GM18505 (cell line): ENCODE data around the gene GPR162.

Source experiments
- ATAC-seq: cut with Tn5 transposase; IDR thresholded peaks from one replicate; pipeline ENCODE4 v1.9.1; 2021; ENCODE audit not compliant: unreplicated experiment
- POLR2A ChIP-seq: IDR thresholded peaks from 4 replicates; pipeline ENCODE4 v1.6.1; 2011; ENCODE audit warnings: borderline replicate concordance; ENCODE audit not compliant: insufficient read depth, insufficient read length; ENCODE audit errors: extremely low read depth

The GPR162 gene

GRCh38 chr12:6795088-6795487 is 26.5 kb upstream of the GPR162 start:
- no peak for ATAC-seq
- no peak for TF ChIP-seq POLR2A

DNA sequence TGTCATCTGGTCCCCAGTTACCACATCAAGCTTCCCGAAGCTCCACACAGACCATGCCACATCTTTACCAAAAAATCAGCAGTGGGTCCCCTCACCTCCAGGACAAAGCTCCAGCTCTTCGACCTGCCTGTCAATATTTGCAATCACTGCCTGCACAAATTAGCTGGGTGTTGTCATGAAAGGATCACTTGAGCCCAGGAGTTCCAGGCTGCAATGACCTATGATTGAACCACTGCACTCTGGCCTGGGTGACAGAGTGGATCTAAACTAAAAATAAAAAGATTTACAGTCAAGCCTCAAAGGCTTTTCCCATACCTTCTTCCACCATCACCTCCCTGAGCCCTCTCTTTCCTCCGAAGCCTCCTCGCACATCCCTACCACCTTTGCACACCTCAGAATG is 25.0 kb upstream of the GPR162 start:
- no peak for TF ChIP-seq POLR2A
- no peak for ATAC-seq

DNA sequence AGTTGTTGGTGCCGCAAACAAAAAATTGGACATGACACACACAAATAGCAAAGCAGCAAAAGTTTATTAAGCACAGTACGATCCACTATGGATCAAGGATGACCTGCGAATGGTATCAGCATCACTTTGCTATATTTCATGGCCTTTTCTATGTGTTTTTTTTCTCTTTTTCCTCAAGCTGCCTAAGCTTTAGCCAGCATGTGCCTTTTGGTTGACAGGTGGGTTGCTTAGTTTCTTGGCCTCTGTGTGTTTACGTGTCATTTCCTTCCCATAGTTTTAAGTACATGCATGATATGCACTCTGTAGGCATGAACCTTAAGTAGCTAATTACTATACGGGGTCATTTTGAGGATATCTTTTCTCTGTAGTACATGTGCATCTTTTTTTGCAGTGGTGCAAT is 22.5 kb upstream of the GPR162 start:
- no peak for ATAC-seq

DNA sequence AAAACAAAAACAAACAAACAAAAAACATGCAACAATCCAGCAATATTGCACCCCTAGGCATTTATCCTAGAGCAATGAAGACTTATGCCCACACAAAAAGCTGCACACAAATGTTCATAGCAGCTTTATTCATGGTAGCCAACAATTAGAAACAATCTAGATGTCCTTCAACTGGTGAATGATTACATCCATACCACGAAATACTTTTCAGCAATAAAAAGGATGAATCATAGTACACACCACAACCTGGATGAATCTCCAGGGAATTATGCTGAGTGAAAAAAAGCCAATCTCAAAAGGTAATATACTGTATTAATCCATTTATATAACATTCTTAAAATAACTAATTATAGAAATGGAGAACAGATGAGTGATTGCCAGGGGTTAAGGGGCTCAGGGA is 14.5 kb upstream of the GPR162 start:
- no peak for TF ChIP-seq POLR2A
- no peak for ATAC-seq

More for the DNA sequence above, 22.5 kb upstream of the GPR162 start:
- no peak for TF ChIP-seq POLR2A

- TF ChIP-seq POLR2A = no peak
- no peak for ATAC-seq
Observed at GRCh38 chr12:6809056-6809455, 12.6 kb upstream of the GPR162 start.

DNA sequence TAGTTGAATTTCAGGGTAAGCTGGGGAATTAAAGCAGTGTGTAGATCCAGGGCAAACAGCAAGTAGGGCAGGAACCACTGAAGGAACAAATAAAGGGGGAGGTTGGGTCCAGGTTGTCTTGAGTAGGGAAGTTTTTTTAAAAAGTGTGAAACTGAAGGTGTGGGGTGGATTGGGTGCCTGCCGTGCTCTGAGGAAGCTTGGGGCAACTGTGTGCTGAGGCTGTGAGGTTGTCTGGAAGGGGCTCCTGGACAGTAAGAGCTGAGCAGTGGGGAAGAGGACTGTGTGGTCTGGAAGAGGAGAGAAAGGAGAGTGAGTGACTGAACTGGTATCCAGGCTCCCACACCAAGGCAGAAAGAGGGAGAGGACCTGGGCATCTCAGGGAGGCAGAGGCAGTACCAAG is 10.9 kb upstream of the GPR162 start:
- TF ChIP-seq POLR2A = no peak

DNA sequence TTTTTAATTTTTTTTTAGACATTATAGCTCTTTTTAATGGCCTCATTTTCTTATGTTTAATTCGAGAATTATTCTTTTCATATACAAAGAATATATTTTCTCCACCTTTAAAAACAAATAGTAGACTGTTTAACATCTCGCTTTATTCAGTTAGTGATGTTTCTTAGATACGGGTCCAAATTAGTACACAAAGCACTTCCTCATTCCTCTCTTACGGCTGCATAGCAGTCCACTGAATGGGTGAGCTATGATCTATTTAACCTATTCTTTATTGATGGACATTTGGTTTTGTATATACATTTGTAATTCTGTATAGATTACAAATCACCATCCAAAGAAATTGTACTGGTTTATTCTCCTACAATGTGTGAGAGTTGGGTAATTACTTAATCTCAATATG is 8.3 kb upstream of the GPR162 start:
- no peak for ATAC-seq
- TF ChIP-seq POLR2A = no peak

More for the DNA sequence above, 10.9 kb upstream of the GPR162 start:
- no peak for ATAC-seq

GRCh38 chr12:6816598-6816997 is 5.0 kb upstream of the GPR162 start:
- no peak for ATAC-seq
- no peak for TF ChIP-seq POLR2A

GRCh38 chr12:6817098-6817497 is 4.5 kb upstream of the GPR162 start:
- ATAC-seq = no peak
- TF ChIP-seq POLR2A = no peak

DNA sequence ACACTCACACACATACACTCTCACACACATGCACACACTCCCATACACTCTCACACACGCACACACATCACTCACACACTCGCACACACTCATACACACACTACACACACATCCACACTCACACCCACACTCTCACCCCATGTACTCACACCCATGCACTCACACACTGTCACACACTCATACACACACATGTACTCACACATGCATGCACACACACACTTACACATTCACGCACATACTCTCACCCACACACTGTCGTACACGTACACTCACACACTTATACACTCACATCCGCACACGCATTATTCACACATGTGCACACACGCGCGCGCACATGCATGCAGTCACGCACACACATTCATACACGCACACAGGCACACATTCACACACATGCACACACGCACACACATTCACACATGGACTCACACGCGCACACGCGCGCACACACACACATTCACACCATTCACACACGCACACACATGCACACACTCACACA is 3.9 kb upstream of the GPR162 start:
- TF ChIP-seq POLR2A = no peak
- ATAC-seq = no peak

DNA sequence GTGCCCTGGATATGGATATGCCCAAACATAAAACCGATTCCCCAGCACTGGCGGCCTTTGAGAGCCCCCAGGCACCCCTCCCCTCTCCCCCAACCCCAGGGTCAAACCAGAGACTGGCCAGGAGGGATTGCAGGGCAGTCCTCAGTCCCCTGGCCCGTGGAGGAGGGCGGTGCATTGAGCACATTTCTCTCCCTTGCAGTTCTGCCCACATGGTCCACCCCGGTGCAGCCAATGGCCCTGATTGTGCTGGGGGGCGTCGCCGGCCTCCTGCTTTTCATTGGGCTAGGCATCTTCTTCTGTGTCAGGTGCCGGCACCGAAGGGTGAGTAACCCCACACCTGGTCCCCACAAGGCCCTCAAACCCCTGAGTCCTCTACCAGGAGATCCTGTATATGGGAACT is 3.4 kb upstream of the GPR162 start:
- no peak for TF ChIP-seq POLR2A
- ATAC-seq = no peak

GRCh38 chr12:6818645-6819044 is 3.0 kb upstream of the GPR162 start:
- TF ChIP-seq POLR2A = no peak
- no peak for ATAC-seq

GRCh38 chr12:6819106-6820030 is 2.3 kb upstream of the GPR162 start:
- TF ChIP-seq POLR2A = no peak
- no peak for ATAC-seq

GRCh38 chr12:6820166-6820565 is 1.5 kb upstream of the GPR162 start:
- TF ChIP-seq POLR2A = no peak
- no peak for ATAC-seq
